NCI-H2081 (cell line): Measurements from ENCODE around the gene RAC3.

Experiments
- DNase-seq, 2 experiments: peaks; one replicate each; lab custom pipeline; 2025; lab: John Stamatoyannopoulos, UW

RAC3 gene

GRCh38 chr17:82041144-82041814, 9.8 kb downstream of the RAC3 start:
- no peak for DNase-seq

DNA sequence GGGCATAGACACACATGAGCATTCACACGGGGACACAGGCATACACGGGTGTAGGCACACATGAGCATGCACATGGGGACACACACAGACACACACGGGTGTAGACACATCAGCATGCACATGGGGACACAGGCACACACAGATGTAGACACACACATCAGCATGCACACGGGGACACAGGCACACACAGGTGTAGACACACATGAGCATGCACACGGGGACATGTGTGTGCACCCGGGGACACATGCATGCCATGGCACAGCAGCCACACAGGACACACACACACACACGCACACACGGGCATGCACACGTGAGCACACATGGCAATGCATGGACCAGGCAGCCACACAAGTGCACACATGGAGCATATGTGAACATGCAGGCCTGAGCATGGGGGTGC, 11.2 kb downstream of the RAC3 start:
- no peak for DNase-seq

DNA sequence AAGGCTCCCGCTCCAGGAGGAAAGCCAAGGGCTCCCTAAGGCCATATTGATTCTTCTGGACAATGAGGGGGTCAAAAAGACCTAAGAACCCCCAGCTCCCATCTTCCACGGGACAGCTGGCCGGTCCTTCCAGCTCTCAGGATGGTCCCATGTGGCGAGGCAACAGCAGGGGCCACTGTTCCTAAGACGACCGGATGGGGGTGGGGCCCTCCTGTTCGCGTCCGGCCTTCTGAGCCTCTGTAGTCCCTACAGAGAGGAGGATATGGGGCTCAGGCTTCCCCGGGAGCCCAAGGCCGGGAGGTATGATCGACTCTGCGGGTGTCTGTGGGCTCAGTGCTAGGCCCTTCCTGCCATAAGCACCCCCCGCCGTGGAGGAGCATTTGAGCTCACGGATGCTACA, 12.0 kb downstream of the RAC3 start:
- DNase-seq: no peak

GRCh38 chr17:82045936-82046484, 14.5 kb downstream of the RAC3 start:
- DNase-seq: no peak

DNA sequence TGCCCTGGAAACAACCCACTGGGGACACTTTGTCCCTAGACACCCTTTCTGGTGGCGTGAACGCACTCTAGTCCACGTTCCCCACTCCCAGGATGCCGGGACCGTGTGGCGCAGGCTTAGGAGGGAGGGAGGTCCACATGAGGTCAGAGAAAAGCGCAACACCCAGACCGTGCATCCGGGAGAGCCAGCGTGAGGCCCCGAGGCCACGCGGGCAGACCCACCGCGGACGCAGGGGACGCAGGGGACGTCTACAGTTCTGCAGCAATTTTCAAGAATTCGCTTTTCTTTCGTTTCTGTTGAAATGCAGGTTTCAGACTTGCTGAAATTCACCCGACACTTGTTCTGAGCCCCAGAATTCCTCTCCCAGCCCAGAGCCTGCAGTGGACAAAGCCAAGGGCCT, 15.4 kb downstream of the RAC3 start:
- no peak for DNase-seq

DNA sequence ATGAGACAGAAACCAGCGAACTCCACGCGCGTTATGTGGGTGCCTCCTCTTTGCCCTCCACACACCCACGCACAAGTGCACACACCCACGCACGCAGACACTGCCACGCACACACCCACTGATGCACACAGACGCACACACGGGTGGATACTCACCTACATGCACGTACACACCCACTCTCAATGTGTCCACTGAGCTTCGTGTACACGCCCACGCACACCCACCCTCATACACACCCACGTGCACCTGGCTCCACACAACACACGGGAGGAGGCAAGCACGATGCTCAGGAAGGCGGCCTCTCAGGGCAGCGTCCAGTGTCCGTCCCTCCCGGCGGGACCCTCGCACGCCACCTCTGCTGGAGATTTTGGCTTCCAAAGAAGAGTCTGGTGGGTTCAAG, 15.9 kb downstream of the RAC3 start:
- no peak for DNase-seq

GRCh38 chr17:82047914-82048570, 16.6 kb downstream of the RAC3 start:
- no peak for DNase-seq

GRCh38 chr17:82048571-82048971, 17.1 kb downstream of the RAC3 start:
- no peak for DNase-seq

DNA sequence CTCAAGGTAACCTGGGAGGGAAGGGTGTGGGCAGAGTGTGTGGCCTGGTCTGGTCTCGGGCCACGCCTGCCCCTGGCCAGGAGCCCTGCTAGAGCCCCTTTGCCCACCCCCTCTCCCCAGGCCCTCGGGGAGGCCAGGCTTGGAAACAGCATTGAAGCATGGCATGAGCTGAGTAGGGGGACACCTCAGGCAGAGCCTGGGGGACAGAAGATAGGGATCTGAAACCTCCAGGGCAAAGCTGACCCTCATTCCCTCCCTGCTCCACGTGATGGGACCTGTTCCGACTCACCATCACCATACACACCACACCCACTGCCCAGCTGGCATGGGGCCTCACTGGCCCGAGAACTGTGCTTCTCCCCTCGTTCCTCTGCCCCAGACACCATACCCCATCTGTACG, 17.6 kb downstream of the RAC3 start:
- DNase-seq: no peak

DNA sequence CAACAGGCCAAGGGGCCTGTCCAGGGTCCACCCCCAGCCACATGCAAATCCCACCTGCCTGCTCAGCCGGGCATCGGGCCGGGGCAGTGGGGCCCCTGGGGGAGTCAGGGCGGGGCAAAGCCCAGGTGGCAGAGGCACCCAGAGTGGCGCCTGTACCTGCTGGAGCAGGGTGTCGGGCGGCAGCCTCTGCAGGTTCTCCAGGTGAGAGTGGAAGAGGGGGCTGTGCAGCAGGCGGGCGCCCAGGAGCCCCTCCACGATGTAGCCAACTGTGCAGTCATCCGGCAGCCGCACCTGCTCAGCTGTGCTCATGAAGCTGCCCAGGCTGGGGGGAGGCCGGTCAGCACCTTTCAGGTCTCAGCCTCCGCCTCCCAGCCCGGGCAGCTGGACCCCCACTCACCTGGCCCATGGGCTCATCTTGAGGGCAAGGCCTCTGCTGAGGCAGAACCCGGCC, 18.1 kb downstream of the RAC3 start:
- no peak for DNase-seq

DNA sequence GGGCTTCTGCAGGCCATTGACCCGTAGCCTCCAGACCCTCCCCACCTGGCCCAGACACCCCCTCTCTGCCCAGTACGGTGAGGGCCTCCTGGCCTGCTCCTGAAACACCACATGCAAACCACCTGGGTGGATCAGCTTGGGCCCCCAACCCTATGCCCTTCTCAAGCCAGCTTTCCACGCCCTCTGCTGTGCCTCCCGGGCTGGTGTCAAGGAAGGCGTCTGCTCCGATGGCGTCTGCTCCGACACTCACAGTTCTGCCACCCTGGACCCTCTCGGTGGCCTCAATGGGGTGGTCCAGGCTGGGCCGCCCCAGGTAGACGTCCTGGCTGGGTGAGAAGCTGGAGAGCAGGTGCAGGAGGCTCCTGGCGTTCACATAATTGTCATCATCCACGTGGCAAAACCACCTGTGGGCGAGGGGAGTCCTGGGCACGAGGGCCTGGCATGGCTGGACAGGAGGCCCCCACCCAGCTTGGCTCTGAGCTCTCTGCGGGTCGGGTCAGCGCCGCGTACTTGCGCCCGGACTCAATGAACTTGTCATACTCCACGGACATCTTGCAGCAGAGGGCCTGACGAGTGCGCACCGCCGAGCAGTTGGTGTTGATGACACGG, 18.8 kb downstream of the RAC3 start:
- DNase-seq: no peak

- DNase-seq: no peak
These were observed 19.5 kb downstream of the RAC3 start for GRCh38 chr17:82050761-82051641.

DNA sequence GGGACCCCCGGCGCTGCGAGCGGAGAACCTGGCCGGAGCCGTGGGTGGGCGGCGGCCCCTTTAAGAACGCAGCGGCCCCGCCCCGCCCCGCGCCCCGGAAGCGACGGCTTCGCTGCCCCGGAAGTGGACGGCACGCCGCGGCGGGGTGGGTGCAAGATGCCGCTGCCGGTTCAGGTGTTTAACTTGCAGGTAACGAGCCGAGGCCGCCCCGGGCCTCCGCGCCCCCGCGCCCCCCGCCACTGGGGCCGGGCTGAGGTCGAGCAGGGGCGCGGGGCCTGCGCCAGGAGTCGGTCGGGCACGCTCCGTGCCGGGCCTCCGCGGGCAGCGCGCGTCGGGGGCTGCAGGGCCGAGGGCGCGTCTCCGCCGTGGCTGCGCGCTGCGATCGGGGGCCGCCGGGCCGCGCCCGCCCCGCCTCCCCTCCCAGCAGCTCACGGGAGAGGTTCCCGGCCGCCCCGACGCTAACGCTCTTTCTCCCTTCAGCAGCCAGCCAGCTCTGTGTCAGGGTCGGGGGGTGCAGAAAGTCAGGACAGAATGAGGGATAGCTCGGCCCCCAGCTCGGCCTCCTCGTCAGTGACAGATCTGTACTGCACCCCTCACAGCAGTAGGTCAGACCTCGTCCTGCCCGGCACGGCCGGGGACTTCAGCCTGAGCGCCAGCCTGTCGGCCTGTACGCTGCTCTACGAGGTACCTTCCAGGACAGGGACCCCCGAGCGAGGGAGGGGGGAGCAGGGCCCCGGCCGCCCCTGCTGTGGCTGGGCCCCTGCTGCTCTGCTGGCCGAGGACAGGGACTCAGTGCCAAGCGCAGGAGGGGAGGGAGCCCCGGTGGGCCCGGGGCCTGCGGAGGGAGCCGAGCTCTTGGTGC, 20.5 kb downstream of the RAC3 start, which contains the start of the genes GPS1 and RFNG:
GPS1 (plus strand) TSS at position 123 of the 862 bp plus-strand sequence; CDS start at position 157, 34 bp downstream.
RFNG (minus strand) TSS at position 36 of the 862 bp plus-strand sequence. CDS start 45 bp downstream, outside the sequence.
- peak; percentile 72 to 77 for DNase-seq

DNA sequence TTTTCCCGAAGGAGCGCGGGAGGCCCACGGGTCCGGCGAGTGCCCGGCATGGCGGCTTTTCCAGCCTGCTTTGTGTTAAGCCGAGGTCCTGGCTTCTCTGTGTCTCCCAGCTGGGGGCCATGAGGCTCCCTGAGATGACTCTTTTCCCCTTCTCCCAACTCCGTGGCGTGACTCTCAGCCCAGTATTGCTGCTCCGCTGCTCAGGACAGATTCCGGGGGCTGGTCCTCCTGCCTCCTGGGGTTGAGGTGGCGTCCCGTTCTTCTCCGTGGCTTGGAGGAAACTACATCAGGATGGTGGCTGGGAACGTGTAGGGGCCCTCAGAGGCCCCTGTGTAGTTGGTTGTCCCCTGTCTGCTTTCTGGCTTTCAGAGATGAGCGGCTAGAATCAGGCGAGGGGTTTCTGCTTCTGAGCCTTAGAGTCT, 21.2 kb downstream of the RAC3 start:
- no peak for DNase-seq

DNA sequence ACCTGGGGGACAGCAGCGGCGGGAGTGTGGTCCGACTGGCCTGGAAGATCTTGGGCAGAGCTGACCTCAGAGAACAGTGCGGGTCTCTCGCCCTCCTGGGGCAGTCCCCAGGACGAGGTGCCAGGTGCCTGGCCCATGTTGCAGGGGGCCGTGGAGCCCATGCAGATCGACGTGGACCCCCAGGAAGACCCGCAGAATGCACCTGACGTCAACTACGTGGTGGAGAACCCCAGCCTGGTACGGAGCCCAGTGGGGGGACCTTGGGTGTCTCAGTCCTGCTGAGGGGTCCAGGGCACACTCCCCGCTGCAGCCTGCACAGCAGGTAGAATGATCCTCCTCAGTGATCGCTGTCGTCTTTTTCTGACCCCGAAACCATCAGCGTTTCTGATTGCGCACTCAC, 21.7 kb downstream of the RAC3 start:
- DNase-seq: no peak

DNA sequence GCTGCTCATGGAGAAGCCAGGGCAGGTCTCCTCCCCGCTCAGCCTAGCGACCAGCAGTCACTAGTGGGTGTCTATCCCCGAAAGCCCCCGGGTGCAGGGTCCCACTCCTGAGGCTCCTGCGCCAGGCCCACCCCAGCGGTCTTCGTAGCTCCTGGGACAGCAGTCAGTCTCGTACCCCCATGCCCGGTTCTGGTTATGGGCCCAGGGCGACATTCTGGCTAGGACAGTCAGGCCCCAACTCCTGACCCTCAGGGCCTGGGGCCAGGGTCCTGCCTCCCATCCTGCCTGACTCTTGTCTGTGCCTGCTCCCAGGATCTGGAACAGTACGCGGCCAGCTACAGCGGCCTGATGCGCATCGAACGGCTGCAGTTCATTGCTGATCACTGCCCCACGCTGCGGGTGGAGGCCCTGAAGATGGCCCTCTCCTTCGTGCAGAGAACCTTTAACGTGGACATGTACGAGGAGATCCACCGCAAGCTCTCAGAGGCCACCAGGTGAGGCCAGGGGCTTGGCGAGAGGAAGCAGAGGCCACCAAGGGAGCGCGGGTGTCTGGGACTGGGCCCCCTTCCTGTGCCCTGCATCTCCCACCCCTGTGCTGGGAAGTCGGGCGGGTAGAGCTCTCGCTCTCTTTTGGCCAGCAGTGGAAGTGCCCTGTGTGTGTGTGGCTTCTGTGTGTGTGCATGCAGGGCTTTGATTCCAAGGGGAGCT, 22.2 kb downstream of the RAC3 start:
- DNase-seq: no peak

DNA sequence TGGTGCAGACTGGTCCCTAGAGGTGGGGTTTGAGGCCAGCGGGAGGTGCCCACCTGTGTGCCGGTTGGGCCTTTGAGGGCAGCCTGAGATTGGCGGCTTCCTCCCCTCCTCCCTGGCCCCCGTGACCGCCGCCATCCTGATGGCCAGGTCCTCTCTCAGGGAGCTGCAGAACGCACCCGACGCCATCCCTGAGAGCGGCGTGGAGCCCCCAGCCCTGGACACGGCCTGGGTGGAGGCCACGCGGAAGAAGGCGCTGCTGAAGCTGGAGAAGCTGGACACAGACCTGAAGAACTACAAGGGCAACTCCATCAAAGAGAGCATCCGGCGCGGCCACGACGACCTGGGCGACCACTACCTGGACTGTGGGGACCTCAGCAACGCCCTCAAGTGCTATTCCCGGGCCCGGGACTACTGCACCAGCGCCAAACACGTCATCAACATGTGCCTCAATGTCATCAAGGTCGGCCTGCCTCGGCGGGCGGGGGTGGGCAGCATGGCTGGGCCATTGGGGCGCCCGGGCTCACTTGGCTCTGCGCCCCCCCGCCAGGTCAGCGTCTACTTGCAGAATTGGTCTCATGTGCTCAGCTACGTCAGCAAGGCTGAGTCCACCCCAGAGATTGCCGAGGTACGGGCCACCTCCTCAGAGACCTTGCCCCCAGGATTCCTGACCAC, 23.0 kb downstream of the RAC3 start:
- no peak for DNase-seq

DNA sequence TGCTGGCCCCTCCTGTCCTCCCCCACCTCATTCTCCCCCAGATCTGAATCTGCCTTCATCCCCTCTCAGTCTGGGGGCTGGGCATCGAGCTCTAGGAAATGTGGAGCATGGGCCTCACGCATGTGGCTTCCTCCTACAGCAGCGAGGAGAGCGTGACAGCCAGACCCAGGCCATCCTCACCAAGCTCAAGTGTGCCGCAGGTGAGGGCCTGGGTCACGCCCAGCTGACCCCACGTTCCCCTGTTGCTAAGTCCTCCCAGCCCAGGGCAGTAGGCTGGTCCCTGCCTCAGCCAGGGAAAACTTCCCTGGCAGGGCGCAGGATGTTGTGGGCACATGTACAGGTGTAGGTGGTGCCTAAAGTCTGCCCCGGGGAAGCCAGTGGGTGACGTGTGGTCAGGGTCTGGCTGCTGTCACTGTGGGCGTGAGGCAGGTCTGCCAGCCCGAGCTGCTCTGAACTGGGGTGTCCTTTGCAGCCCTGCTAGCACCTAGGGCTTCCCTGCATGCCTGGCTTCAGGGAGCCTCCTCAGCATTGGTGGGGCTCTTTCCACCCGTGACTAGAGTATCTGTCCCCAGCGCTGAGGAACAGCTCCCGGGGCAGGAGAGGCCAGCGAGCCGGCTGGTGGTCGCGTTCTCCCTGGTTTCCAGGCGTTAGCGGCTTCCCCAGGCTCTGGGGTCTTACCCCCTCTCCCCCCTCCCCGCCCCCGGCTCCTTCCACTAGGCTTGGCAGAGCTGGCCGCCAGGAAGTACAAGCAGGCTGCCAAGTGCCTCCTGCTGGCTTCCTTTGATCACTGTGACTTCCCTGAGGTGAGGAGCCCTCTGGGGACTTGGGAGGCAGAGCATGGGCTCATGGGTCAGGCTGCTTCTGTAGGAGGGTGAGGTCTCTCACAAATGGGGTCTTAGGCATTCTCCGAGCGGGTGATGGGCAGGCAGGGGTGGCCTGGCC, 23.8 kb downstream of the RAC3 start:
- peak in 1 of 2 experiments; percentile 19 for DNase-seq
